SU-DHL-6 (cell line): ENCODE data around the gene DAPK1.
"Not testable (repeated sequence)": the region's sequence is repeated elsewhere in the genome, so short reads cannot be mapped to it uniquely, and the experiment has no call there.

ENCODE experiments used
- H2AFZ ChIP-seq: fragments of 200-600 bp; sonication (generic); 2 replicates; pipeline ENCODE4 v1.6.1; 2014; ENCODE audit warnings: low read depth, mild to moderate bottlenecking, moderate library complexity, mixed read lengths, antibody characterized with exemption, low read length; ENCODE audit not compliant: severe bottlenecking
- H3F3A ChIP-seq: fragments of 200-600 bp; shearing (Covaris generic); 2 replicates; pipeline ENCODE4 v1.6.0; 2016; ENCODE audit warnings: antibody characterized with exemption, mild to moderate bottlenecking; ENCODE audit not compliant: insufficient read depth
- H3K27ac ChIP-seq: fragments of 200-600 bp; sonication (generic); 2 replicates; pipeline ENCODE4 v1.5.1; 2016; ENCODE audit warnings: low read depth, mild to moderate bottlenecking, low read length, moderate library complexity, mixed read lengths
- H3K27me3 ChIP-seq: fragments of 200-600 bp; sonication (generic), shearing (Covaris generic); 2 replicates; pipeline ENCODE4 v1.6.0; 2014; ENCODE audit warnings: mild to moderate bottlenecking, low read length
- H3K36me3 ChIP-seq: fragments of 200-600 bp; sonication (generic); 2 replicates; pipeline ENCODE4 v1.6.1; 2014; ENCODE audit warnings: mild to moderate bottlenecking, low read length, mixed read lengths
- H3K4me2 ChIP-seq: fragments of 300-600, 200-600 bp; shearing (Covaris generic), sonication (generic); 2 replicates; pipeline ENCODE4 v1.6.0; 2014; ENCODE audit warnings: low read length, low read depth, mild to moderate bottlenecking; ENCODE audit not compliant: poor library complexity, severe bottlenecking
- H3K4me3 ChIP-seq: fragments of 200-600 bp; sonication (generic); 2 replicates; pipeline ENCODE4 v1.5.1; 2014; ENCODE audit warnings: antibody characterized with exemption, low read length, mild to moderate bottlenecking, mixed read lengths; ENCODE audit not compliant: insufficient read depth, poor library complexity, severe bottlenecking
- H3K79me2 ChIP-seq: fragments of 200-600 bp; sonication (generic); 2 replicates; pipeline ENCODE4 v1.6.1; 2014; ENCODE audit warnings: mild to moderate bottlenecking, low read length, moderate library complexity; ENCODE audit not compliant: insufficient read depth
- H3K9ac ChIP-seq: fragments of 200-600 bp; sonication (generic); 2 replicates; pipeline ENCODE4 v1.7.0; 2014; ENCODE audit warnings: mild to moderate bottlenecking, low read length
- H3K9me2 ChIP-seq: fragments of 200-600 bp; sonication (generic); replicated peaks from 2 replicates; pipeline ENCODE4 v1.6.1; 2014; ENCODE audit warnings: low read length; ENCODE audit not compliant: insufficient read depth
- H3K9me3 ChIP-seq: fragments of 200-600 bp; sonication (generic); 2 replicates; pipeline ENCODE4 v1.6.1; 2014; ENCODE audit warnings: low read length, mixed read lengths; ENCODE audit not compliant: insufficient read depth
- H4K20me1 ChIP-seq: fragments of 200-600 bp; sonication (generic); 2 replicates; pipeline ENCODE4 v1.6.1; 2014; ENCODE audit warnings: low read depth, mild to moderate bottlenecking, antibody characterized with exemption, low read length, moderate library complexity, mixed read lengths
- EZH2phosphoT487 ChIP-seq: fragments of 200-600 bp; sonication (generic), shearing (Covaris generic); conservative IDR thresholded peaks from 2 replicates; pipeline ENCODE4 v1.6.1; 2018; ENCODE audit warnings: mild to moderate bottlenecking, antibody characterized with exemption, low read length, moderate library complexity, mixed read lengths
- TF ChIP-seq, protein P1 (sequence below): fragments of 200-600 bp; sonication (generic); IDR thresholded peaks from one replicate; pipeline ENCODE4 v1.5.1; 2017; ENCODE audit warnings: antibody characterized with exemption, mild to moderate bottlenecking, low read length, moderate library complexity; ENCODE audit not compliant: insufficient read depth, poor library complexity, severe bottlenecking

DAPK1 gene

DNA sequence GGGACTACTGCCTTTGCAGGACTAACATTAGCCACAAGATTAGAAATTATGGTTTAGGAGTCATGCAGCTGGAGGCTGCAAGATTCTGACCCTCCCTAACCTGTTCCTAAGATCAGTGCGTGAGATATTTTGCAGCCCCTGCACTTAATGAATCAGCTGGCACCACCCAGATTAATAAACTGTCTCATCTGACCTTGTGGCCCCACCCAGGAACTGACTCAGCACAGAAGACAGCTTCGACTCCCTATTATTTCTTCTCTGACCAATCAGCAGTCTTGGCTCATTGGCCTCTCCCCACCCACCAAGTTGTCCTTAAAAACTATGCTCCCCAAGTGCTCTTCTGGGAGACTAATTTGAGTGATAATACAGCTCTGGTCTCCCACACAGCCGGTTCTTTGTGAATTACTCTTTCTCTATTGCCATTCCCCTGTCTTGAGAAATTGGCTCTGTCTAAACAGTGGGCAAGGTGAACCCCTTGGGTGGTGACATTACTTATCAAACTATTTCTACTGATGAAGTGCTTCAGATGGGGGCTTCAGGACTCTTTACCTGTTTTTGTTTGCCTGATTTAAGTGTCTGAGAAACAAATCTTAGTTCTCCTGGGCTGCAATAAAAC lies 245.3 kb downstream of the DAPK1 start:
- H3K27ac ChIP-seq: no peak overlapping the region

GRCh38 chr9:87744247-87744646 lies 246.6 kb downstream of the DAPK1 start:
- not testable (repeated sequence) for H3K9me2 ChIP-seq, H3K4me3 ChIP-seq, H3K79me2 ChIP-seq

More for the DNA sequence above, 245.3 kb downstream of the DAPK1 start:
- no peaks in the 10 kb centered on the region for H3K79me2 ChIP-seq
- no peaks in the 10 kb centered on the region for H4K20me1 ChIP-seq
- no peak overlapping the region for H3K4me2 ChIP-seq
- no peaks in the 10 kb centered on the region for H3K27me3 ChIP-seq
- H3K9me3 ChIP-seq: no peaks in the 10 kb centered on the region
- H3K9ac ChIP-seq: no peak overlapping the region
- no peaks in the 10 kb centered on the region for H3K9me2 ChIP-seq
- H3F3A ChIP-seq: no peaks in the 10 kb centered on the region
- H3K4me3 ChIP-seq: no peak overlapping the region
- no peaks in the 10 kb centered on the region for H3K36me3 ChIP-seq
- no peak overlapping the region for H2AFZ ChIP-seq
- TF ChIP-seq, protein P1, sequence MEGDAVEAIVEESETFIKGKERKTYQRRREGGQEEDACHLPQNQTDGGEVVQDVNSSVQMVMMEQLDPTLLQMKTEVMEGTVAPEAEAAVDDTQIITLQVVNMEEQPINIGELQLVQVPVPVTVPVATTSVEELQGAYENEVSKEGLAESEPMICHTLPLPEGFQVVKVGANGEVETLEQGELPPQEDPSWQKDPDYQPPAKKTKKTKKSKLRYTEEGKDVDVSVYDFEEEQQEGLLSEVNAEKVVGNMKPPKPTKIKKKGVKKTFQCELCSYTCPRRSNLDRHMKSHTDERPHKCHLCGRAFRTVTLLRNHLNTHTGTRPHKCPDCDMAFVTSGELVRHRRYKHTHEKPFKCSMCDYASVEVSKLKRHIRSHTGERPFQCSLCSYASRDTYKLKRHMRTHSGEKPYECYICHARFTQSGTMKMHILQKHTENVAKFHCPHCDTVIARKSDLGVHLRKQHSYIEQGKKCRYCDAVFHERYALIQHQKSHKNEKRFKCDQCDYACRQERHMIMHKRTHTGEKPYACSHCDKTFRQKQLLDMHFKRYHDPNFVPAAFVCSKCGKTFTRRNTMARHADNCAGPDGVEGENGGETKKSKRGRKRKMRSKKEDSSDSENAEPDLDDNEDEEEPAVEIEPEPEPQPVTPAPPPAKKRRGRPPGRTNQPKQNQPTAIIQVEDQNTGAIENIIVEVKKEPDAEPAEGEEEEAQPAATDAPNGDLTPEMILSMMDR: no peak
- no peak for TF ChIP-seq EZH2phosphoT487

GRCh38 chr9:87746186-87746585 lies 248.5 kb downstream of the DAPK1 start:
- no peaks in the 10 kb centered on the region for H3K9me2 ChIP-seq
- no peak overlapping the region for H3K9ac ChIP-seq
- no peaks in the 10 kb centered on the region for H3K9me3 ChIP-seq
- H2AFZ ChIP-seq: no peak overlapping the region
- H3K36me3 ChIP-seq: no peaks in the 10 kb centered on the region
- TF ChIP-seq, protein P1: no peak
- no peak for TF ChIP-seq EZH2phosphoT487
- H4K20me1 ChIP-seq: no peaks in the 10 kb centered on the region
- no peak overlapping the region for H3K4me3 ChIP-seq
- no peak overlapping the region for H3K4me2 ChIP-seq
- H3F3A ChIP-seq: no peaks in the 10 kb centered on the region
- no peaks in the 10 kb centered on the region for H3K27me3 ChIP-seq
- no peaks in the 10 kb centered on the region for H3K79me2 ChIP-seq
- no peak overlapping the region for H3K27ac ChIP-seq

More at GRCh38 chr9:87744247-87744646, 246.6 kb downstream of the DAPK1 start:
- H3K9ac ChIP-seq, H3F3A ChIP-seq, H4K20me1 ChIP-seq, H3K9me3 ChIP-seq, H3K27ac ChIP-seq, H3K27me3 ChIP-seq, H3K36me3 ChIP-seq, H3K4me2 ChIP-seq, H2AFZ ChIP-seq: not testable (repeated sequence)

DNA sequence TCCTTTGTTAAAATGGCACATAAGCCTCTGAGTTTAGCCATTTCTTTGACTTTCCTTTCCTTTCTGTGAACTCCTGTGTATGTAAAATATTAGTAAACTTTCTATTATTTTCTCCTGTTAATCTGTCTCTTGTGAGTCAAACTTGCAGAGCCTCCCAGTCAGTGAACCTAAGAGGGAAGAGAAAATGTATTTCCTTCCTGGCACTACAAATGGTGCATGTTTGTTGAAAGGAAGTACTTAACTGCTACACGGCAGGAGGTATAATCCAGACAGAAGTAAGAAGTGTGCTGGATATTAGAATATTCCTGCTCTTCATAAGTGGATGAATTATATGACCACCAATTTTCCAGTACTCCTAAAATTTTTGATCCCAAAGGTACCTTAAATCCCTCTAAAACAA lies 251.2 kb downstream of the DAPK1 start:
- TF ChIP-seq, protein P1: no peak
- TF ChIP-seq EZH2phosphoT487: no peak
- H3K27me3 ChIP-seq: no peaks in the 10 kb centered on the region
- H3K9me3 ChIP-seq: no peaks in the 10 kb centered on the region
- no peak overlapping the region for H3K9ac ChIP-seq
- no peak overlapping the region for H2AFZ ChIP-seq
- no peaks in the 10 kb centered on the region for H3K9me2 ChIP-seq
- H3K79me2 ChIP-seq: no peaks in the 10 kb centered on the region
- H3K4me3 ChIP-seq: no peak overlapping the region
- H3K4me2 ChIP-seq: no peak overlapping the region
- H4K20me1 ChIP-seq: no peaks in the 10 kb centered on the region
- H3K36me3 ChIP-seq: no peaks in the 10 kb centered on the region
- H3K27ac ChIP-seq: no peak overlapping the region
- H3F3A ChIP-seq: no peaks in the 10 kb centered on the region
